HEK293 (cell line): ENCODE measurements around the gene SLC39A1.

ENCODE experiments used
- EGR2 ChIP-seq: fragments of 450-650 bp; formaldehyde crosslinking; IDR thresholded peaks from 2 replicates; pipeline ENCODE4 v1.5.1; 2016; ENCODE audit warnings: low read depth, missing biosample characterization, missing genetic modification characterization
- GLI4 ChIP-seq: fragments of 450-650 bp; formaldehyde crosslinking; IDR thresholded peaks from 2 replicates; pipeline ENCODE4 v1.5.1; 2016; ENCODE audit warnings: missing biosample characterization, missing genetic modification characterization
- KLF10 ChIP-seq: fragments of 450-650 bp; IDR thresholded peaks from 2 replicates; pipeline ENCODE4 v1.5.1; 2018; ENCODE audit warnings: missing biosample characterization, mild to moderate bottlenecking, missing genetic modification characterization
- KLF16 ChIP-seq: fragments of 450-650 bp; formaldehyde crosslinking; IDR thresholded peaks from 2 replicates; pipeline ENCODE4 v1.5.1; 2017; ENCODE audit warnings: missing biosample characterization, missing genetic modification characterization
- RBAK ChIP-seq: fragments of 450-650 bp; formaldehyde crosslinking; IDR thresholded peaks from 2 replicates; pipeline ENCODE4 v1.5.1; 2016; ENCODE audit warnings: missing biosample characterization, missing genetic modification characterization
- TRIM28 ChIP-seq: IDR thresholded peaks from 2 replicates; pipeline ENCODE4 v1.6.1; 2011; ENCODE audit warnings: low read length, control low read depth, borderline replicate concordance
- ZBTB17 ChIP-seq: fragments of 450-650 bp; formaldehyde crosslinking; IDR thresholded peaks from 2 replicates; pipeline ENCODE4 v1.5.1; 2016; ENCODE audit warnings: missing biosample characterization, missing genetic modification characterization
- ZFHX2 ChIP-seq: fragments of 450-650 bp; formaldehyde crosslinking; conservative IDR thresholded peaks from 2 replicates; pipeline ENCODE4 v1.5.1; 2016; ENCODE audit warnings: missing biosample characterization, missing genetic modification characterization
- ZIC2 ChIP-seq: fragments of 450-650 bp; formaldehyde crosslinking; IDR thresholded peaks from 2 replicates; pipeline ENCODE4 v1.5.1; 2016; ENCODE audit warnings: missing biosample characterization, missing genetic modification characterization
- ZNF157 ChIP-seq: fragments of 450-650 bp; formaldehyde crosslinking; IDR thresholded peaks from 2 replicates; pipeline ENCODE4 v1.5.1; 2016; ENCODE audit warnings: missing biosample characterization, missing genetic modification characterization
- ZNF19 ChIP-seq: fragments of 450-650 bp; formaldehyde crosslinking; IDR thresholded peaks from 2 replicates; pipeline ENCODE4; 2016; ENCODE audit warnings: missing biosample characterization, missing genetic modification characterization, low read depth
- ZNF2 ChIP-seq: fragments of 450-650 bp; formaldehyde crosslinking; IDR thresholded peaks from 2 replicates; pipeline ENCODE4 v1.5.1; 2016; ENCODE audit warnings: missing biosample characterization, missing genetic modification characterization
- ZNF202 ChIP-seq: fragments of 450-650 bp; formaldehyde crosslinking; IDR thresholded peaks from 2 replicates; pipeline ENCODE4 v1.5.1; 2016; ENCODE audit warnings: missing biosample characterization, missing genetic modification characterization, borderline replicate concordance
- ZNF211 ChIP-seq: fragments of 450-650 bp; formaldehyde crosslinking; IDR thresholded peaks from 2 replicates; pipeline ENCODE4 v1.5.1; 2016; ENCODE audit warnings: low read depth, missing biosample characterization, missing genetic modification characterization
- ZNF221 ChIP-seq: fragments of 450-650 bp; formaldehyde crosslinking; IDR thresholded peaks from 2 replicates; pipeline ENCODE4 v1.5.1; 2017; ENCODE audit warnings: missing biosample characterization, missing genetic modification characterization, borderline replicate concordance
- ZNF239 ChIP-seq: fragments of 450-650 bp; formaldehyde crosslinking; IDR thresholded peaks from 2 replicates; pipeline ENCODE4 v1.5.1; 2016; ENCODE audit warnings: missing biosample characterization, missing genetic modification characterization
- ZNF266 ChIP-seq: fragments of 450-650 bp; formaldehyde crosslinking; IDR thresholded peaks from 2 replicates; pipeline ENCODE4 v1.5.1; 2016; ENCODE audit warnings: missing biosample characterization, missing genetic modification characterization, low read depth
- ZNF274 ChIP-seq, 2 experiments: fragments of 200-500 bp in 1 of 2; fragments of 450-650 bp in 1 of 2; sonication (Bioruptor generic) in 1 of 2; formaldehyde crosslinking in 1 of 2; IDR thresholded peaks; 2 replicates each; pipeline versions ENCODE4 v1.5.1 to v1.6.1; 2014 to 2016; ENCODE audit warnings: borderline replicate concordance in 1 of 2, inconsistent platforms in 1 of 2, low read length in 1 of 2, missing biosample characterization in 1 of 2, missing genetic modification characterization in 1 of 2
- ZNF311 ChIP-seq: fragments of 450-650 bp; formaldehyde crosslinking; IDR thresholded peaks from 2 replicates; pipeline ENCODE4 v1.5.1; 2017; ENCODE audit warnings: missing biosample characterization, missing genetic modification characterization, borderline replicate concordance
- ZNF391 ChIP-seq: fragments of 450-650 bp; formaldehyde crosslinking; IDR thresholded peaks from 2 replicates; pipeline ENCODE4 v1.5.1; 2016; ENCODE audit warnings: low read depth, missing biosample characterization, missing genetic modification characterization, borderline replicate concordance
- ZNF514 ChIP-seq: fragments of 450-650 bp; formaldehyde crosslinking; IDR thresholded peaks from 2 replicates; pipeline ENCODE4 v1.5.1; 2016; ENCODE audit warnings: missing biosample characterization, missing genetic modification characterization
- ZNF521 ChIP-seq: fragments of 450-650 bp; formaldehyde crosslinking; IDR thresholded peaks from 2 replicates; pipeline ENCODE4 v1.5.1; 2017; ENCODE audit warnings: missing biosample characterization, mild to moderate bottlenecking, missing genetic modification characterization
- ZNF530 ChIP-seq: fragments of 450-650 bp; formaldehyde crosslinking; IDR thresholded peaks from 2 replicates; pipeline ENCODE4 v1.5.1; 2016; ENCODE audit warnings: low read depth, missing biosample characterization, missing genetic modification characterization
- ZNF585B ChIP-seq: fragments of 450-650 bp; formaldehyde crosslinking; IDR thresholded peaks from 2 replicates; pipeline ENCODE4 v1.5.1; 2016; ENCODE audit warnings: missing biosample characterization, missing genetic modification characterization
- ZNF654 ChIP-seq: fragments of 450-650 bp; formaldehyde crosslinking; IDR thresholded peaks from 2 replicates; pipeline ENCODE4 v1.5.1; 2016; ENCODE audit warnings: low read depth, missing biosample characterization, missing genetic modification characterization
- ZNF785 ChIP-seq: fragments of 450-650 bp; formaldehyde crosslinking; IDR thresholded peaks from 2 replicates; pipeline ENCODE4 v1.5.1; 2016; ENCODE audit warnings: missing biosample characterization, missing genetic modification characterization
- ZNF843 ChIP-seq: fragments of 450-650 bp; formaldehyde crosslinking; IDR thresholded peaks from 2 replicates; pipeline ENCODE4 v1.5.1; 2016; ENCODE audit warnings: missing biosample characterization, missing genetic modification characterization
- TF ChIP-seq, protein P1 (sequence below): fragments of 450-650 bp; formaldehyde crosslinking; IDR thresholded peaks from 2 replicates; pipeline ENCODE4 v1.5.1; 2016; ENCODE audit warnings: missing biosample characterization, missing genetic modification characterization, low read depth
- TF ChIP-seq, protein P2 (sequence below): fragments of 450-650 bp; formaldehyde crosslinking; optimal IDR thresholded peaks from 2 replicates; pipeline ENCODE3; 2016; ENCODE audit warnings: missing biosample characterization, mild to moderate bottlenecking, missing genetic modification characterization
- TF ChIP-seq, protein P3 (sequence below): fragments of 450-650 bp; IDR thresholded peaks from 2 replicates; pipeline ENCODE4 v1.5.1; 2018; ENCODE audit warnings: missing biosample characterization, mild to moderate bottlenecking, missing genetic modification characterization
- TF ChIP-seq, protein P4 (sequence below): fragments of 450-650 bp; formaldehyde crosslinking; IDR thresholded peaks from 2 replicates; pipeline ENCODE4 v1.5.1; 2016; ENCODE audit warnings: missing biosample characterization, missing genetic modification characterization
- TF ChIP-seq, protein P5 (sequence below): fragments of 450-650 bp; formaldehyde crosslinking; IDR thresholded peaks from 2 replicates; pipeline ENCODE4 v1.5.1; 2016; ENCODE audit warnings: missing biosample characterization, missing genetic modification characterization

Gene SLC39A1

DNA sequence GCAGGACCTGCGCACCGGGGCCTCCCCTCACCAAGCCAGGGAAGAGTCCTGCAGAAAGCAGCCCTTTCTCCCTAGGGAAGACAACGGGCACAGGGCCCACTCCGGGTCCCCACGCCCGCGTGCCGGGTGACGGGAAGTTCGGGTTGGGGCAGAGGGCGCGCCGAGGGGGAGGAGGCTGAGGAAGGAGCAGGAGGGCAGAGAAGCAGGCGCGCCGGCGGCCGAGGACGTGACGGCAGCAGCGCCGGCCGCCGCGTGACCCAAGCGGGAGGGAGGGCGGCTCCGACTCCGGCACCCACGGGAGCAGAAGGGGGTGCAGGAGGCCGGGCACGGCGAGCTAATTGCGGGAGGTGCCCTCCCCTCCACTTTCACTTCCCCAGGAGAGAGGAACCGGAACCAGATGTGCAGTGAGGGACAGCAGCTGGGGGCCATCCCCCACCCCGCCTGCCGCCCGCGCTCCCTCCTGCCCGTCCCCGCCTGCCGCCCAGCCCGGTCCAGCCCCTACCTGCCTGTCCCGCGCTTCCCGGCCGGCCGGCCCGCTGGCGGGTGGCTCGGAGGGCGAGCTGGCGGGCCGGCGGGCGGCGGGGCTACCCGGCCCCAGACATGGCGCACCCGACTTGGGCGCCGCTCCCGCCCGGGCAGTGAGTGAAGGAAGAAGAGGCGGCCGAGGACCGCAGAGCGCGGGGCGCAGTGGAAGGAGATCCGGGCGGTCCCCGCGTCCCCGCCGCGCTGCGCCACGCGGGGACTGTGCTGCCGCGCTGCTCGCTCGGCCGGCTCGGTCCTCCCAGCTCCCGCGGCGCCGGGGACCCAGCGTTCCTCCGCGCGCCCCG, 17.3 kb downstream of the SLC39A1 start (continued):
- no peak for TF ChIP-seq ZNF521 (tag by site-specific recombination)
- TF ChIP-seq ZFHX2 (tag by site-specific recombination): peak; percentile 63
- TF ChIP-seq, protein P1, sequence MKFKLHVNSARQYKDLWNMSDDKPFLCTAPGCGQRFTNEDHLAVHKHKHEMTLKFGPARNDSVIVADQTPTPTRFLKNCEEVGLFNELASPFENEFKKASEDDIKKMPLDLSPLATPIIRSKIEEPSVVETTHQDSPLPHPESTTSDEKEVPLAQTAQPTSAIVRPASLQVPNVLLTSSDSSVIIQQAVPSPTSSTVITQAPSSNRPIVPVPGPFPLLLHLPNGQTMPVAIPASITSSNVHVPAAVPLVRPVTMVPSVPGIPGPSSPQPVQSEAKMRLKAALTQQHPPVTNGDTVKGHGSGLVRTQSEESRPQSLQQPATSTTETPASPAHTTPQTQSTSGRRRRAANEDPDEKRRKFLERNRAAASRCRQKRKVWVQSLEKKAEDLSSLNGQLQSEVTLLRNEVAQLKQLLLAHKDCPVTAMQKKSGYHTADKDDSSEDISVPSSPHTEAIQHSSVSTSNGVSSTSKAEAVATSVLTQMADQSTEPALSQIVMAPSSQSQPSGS (tag by site-specific recombination): no peak
- TF ChIP-seq ZNF221: no peak
- 0 out of 2 replicates have a peak, but pooled peaks have one; percentile 27 for TF ChIP-seq ZNF843
- no peak for TF ChIP-seq ZNF274 (IDR thresholded peaks at IDR 0.05; ENCODE audit: low read length)
- TF ChIP-seq ZNF274 (tag by site-specific recombination; IDR thresholded peaks at IDR 0.05; ENCODE audit: borderline replicate concordance): no peak
- TF ChIP-seq, protein P2, sequence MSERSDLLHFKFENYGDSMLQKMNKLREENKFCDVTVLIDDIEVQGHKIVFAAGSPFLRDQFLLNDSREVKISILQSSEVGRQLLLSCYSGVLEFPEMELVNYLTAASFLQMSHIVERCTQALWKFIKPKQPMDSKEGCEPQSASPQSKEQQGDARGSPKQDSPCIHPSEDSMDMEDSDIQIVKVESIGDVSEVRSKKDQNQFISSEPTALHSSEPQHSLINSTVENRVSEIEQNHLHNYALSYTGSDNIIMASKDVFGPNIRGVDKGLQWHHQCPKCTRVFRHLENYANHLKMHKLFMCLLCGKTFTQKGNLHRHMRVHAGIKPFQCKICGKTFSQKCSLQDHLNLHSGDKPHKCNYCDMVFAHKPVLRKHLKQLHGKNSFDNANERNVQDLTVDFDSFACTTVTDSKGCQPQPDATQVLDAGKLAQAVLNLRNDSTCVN (tag by site-specific recombination): peak; percentile 98
- TF ChIP-seq RBAK (tag by site-specific recombination): no peak
- no peak; the same call in 1 of the 2 replicates for TF ChIP-seq ZIC2 (tag by site-specific recombination)
- no peak; the same call in 1 of the 2 replicates for TF ChIP-seq ZBTB17 (tag by site-specific recombination)
- no peak for TF ChIP-seq ZNF585B (tag by site-specific recombination)
- TF ChIP-seq ZNF239 (tag by site-specific recombination): no peak
- TF ChIP-seq GLI4 (tag by site-specific recombination): no peak
- TF ChIP-seq ZNF391 (tag by site-specific recombination): no peak
- TF ChIP-seq ZNF514 (tag by site-specific recombination): no peak
- TF ChIP-seq KLF10: no peak; the same call in 1 of the 2 replicates
- TF ChIP-seq TRIM28: no peak
- TF ChIP-seq, protein P3, sequence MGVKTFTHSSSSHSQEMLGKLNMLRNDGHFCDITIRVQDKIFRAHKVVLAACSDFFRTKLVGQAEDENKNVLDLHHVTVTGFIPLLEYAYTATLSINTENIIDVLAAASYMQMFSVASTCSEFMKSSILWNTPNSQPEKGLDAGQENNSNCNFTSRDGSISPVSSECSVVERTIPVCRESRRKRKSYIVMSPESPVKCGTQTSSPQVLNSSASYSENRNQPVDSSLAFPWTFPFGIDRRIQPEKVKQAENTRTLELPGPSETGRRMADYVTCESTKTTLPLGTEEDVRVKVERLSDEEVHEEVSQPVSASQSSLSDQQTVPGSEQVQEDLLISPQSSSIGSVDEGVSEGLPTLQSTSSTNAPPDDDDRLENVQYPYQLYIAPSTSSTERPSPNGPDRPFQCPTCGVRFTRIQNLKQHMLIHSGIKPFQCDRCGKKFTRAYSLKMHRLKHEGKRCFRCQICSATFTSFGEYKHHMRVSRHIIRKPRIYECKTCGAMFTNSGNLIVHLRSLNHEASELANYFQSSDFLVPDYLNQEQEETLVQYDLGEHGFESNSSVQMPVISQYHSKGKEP (tag by site-specific recombination): no peak
- TF ChIP-seq ZNF530 (tag by site-specific recombination): no peak
- TF ChIP-seq, protein P4, sequence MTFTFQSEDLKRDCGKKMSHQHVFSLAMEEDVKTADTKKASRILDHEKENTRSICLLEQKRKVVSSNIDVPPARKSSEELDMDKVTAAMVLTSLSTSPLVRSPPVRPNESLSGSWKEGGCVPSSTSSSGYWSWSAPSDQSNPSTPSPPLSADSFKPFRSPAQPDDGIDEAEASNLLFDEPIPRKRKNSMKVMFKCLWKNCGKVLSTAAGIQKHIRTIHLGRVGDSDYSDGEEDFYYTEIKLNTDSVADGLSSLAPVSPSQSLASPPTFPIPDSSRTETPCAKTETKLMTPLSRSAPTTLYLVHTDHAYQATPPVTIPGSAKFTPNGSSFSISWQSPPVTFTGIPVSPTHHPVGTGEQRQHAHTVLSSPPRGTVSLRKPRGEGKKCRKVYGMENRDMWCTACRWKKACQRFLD (tag by site-specific recombination): no peak
- no peak for TF ChIP-seq ZNF266 (tag by site-specific recombination)
- TF ChIP-seq ZNF19 (tag by site-specific recombination): no peak
- TF ChIP-seq ZNF311 (tag by site-specific recombination): no peak
- TF ChIP-seq ZNF202 (tag by site-specific recombination): no peak
- no peak for TF ChIP-seq ZNF785 (tag by site-specific recombination)
- TF ChIP-seq, protein P5, sequence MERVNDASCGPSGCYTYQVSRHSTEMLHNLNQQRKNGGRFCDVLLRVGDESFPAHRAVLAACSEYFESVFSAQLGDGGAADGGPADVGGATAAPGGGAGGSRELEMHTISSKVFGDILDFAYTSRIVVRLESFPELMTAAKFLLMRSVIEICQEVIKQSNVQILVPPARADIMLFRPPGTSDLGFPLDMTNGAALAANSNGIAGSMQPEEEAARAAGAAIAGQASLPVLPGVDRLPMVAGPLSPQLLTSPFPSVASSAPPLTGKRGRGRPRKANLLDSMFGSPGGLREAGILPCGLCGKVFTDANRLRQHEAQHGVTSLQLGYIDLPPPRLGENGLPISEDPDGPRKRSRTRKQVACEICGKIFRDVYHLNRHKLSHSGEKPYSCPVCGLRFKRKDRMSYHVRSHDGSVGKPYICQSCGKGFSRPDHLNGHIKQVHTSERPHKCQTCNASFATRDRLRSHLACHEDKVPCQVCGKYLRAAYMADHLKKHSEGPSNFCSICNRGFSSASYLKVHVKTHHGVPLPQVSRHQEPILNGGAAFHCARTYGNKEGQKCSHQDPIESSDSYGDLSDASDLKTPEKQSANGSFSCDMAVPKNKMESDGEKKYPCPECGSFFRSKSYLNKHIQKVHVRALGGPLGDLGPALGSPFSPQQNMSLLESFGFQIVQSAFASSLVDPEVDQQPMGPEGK (tag by site-specific recombination): peak; percentile 80
- TF ChIP-seq EGR2 (tag by site-specific recombination): no peak; the same call in 1 of the 2 replicates
- TF ChIP-seq ZNF157: no peak
- TF ChIP-seq ZNF2 (tag by site-specific recombination): peak; percentile 40; the same call in 1 of the 2 replicates
- TF ChIP-seq KLF16: peak; percentile 75
- no peak for TF ChIP-seq ZNF654
- TF ChIP-seq ZNF211 (tag by site-specific recombination): no peak
